Cardiac septum (tissue), 1 donor: ENCODE data around the gene RPS4Y2. TPM values are rescaled to one million over a fixed set of nuclear protein-coding genes. Genes with fewer than 3 reads are reported as not detected.

Experiments
- DNase-seq: peaks from one replicate; pipeline ENCODE4 v3.0.0-alpha.2; 2020; ENCODE audit warnings: low spot score
- intact Hi-C: fragments of 100-400 bp; cut with DNase I; formaldehyde crosslinking; loops from one replicate; pipeline ENCODE4 v1.14.0; 2022
- total RNA-seq: library from RNA; stranded (reverse); fragmentation: NEBNext Ultra II Directional; extraction: Animal tissue kit (Norgen Biotek cat#: 25700); gene quantifications from one replicate; pipeline ENCODE4 v1.2.1, GENCODE V29; 2021
- donor health status: DM: no; HTN: no; CAD: no.

Gene RPS4Y2
- total RNA-seq, 1 donor from 2014 or later, result not detected

DNA sequence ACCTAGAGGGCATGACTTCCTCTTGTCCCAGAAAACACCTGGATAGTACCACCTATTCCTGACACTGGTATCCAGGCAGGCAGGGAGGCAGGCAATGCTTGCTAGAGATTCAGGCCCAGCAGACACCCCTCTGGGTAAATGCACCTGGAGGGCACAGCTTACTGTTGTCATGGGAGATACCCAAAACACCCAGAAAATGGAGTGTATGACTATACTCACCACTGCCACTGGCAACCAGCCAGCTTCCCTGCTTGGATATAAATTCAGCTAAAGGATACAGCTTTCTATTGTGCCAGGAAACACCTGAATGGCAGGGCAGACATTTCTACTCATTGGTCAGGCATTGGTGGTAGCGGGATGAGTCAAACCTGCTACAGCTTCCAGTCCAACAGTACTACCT, 58.9 kb downstream of the RPS4Y2 start:
- intact Hi-C loops, result no loop called here
- DNase-seq, result no peak

DNA sequence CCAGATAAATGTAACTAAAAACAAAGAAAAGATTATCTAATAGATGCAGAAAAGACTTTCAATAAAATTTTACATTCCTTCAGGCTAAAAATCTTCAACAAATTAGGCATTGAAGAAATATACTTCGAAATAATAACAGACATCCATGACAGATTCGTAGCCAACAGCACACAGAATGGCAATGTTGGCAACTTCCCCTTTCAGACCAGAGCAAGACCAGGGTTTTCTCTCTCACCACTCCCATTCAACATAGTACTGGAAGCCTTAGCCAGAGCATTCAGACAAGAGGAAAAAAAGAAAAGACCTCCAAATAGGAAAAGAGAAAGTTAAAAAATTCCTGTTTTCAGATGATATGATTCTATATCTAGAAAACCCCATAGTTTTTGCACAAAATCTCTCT, 61.2 kb downstream of the RPS4Y2 start:
- no peak for DNase-seq
- intact Hi-C loops, result no loop called here

Other genes starting within 250 kb of the RPS4Y2 start
- gene EIF1AY, start 180.3 kb upstream of the RPS4Y2 start, total RNA-seq, result not detected